Fibroblast of the aortic adventitia (primary cell): Measurements from ENCODE around the gene RBM4B. TPM values are rescaled to one million over a fixed set of nuclear protein-coding genes. Genes with fewer than 3 reads are reported as not detected.

Experiments
- DNase-seq: peaks from one replicate; pipeline ENCODE4 v3.0.0-alpha.2; 2010; ENCODE audit warnings: low read depth
- H3K4me3 ChIP-seq: 2 replicates; pipeline ENCODE4 v1.5.1; 2011; ENCODE audit warnings: low read depth, mild to moderate bottlenecking, control low read depth, low read length, moderate library complexity
- total RNA-seq: library from RNA; depleted of rRNA; stranded (reverse); fragments of >200 nt; gene quantifications from 2 replicates; pipeline ENCODE4 v1.2.3, GENCODE V29; 2012; ENCODE audit warnings: low replicate concordance
- TF ChIP-seq, protein P1 (sequence below): IDR thresholded peaks from 2 replicates; pipeline ENCODE4 v1.5.1; 2011; ENCODE audit warnings: mild to moderate bottlenecking, low read length, control low read depth, inconsistent platforms; ENCODE audit not compliant: insufficient read depth

The RBM4B gene
- total RNA-seq, 1 donor = 23.9 TPM

DNA sequence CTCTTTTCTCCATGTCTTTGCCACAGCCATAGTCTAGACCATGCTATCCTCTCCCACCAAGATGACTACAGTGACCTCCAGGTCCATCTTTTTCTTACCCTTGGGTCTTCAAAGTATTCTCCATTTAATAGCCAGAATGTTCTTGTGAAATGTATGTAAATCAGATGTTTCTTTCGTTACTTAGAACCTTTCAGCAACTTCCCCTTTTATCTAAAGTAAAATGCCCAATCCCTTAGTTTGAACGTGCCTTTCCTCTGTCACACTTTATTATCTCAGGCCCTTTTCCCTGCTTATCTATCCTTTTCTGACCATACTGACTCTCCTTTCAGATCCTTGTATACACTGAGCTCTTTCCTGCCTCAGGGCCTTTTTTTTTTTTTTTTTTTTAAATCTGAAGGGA is 17.9 kb downstream of the RBM4B start:
- DNase-seq = no peak
- no peak overlapping the region for H3K4me3 ChIP-seq
- TF ChIP-seq, protein P1, sequence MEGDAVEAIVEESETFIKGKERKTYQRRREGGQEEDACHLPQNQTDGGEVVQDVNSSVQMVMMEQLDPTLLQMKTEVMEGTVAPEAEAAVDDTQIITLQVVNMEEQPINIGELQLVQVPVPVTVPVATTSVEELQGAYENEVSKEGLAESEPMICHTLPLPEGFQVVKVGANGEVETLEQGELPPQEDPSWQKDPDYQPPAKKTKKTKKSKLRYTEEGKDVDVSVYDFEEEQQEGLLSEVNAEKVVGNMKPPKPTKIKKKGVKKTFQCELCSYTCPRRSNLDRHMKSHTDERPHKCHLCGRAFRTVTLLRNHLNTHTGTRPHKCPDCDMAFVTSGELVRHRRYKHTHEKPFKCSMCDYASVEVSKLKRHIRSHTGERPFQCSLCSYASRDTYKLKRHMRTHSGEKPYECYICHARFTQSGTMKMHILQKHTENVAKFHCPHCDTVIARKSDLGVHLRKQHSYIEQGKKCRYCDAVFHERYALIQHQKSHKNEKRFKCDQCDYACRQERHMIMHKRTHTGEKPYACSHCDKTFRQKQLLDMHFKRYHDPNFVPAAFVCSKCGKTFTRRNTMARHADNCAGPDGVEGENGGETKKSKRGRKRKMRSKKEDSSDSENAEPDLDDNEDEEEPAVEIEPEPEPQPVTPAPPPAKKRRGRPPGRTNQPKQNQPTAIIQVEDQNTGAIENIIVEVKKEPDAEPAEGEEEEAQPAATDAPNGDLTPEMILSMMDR = no peak

DNA sequence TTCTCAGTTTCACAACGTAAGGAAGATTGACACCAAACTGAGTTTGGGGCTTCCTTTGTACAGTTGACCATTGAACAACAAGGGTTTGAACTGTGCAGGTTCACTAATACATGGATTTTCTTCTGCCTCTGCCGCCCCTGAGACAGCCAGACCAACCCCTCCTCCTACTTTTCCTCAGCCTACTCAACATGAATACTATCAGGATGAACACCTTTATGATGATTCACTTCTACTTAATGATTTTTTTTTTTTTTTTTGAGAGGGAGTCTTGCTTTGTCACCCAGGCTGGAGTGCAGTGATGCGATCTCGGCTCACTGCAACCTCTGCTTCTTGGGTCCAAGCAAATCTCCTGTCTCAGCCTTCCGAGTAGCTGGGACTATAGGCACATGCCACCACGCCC is 24.6 kb downstream of the RBM4B start:
- TF ChIP-seq, protein P1 = no peak
- DNase-seq = no peak
- H3K4me3 ChIP-seq = no peak overlapping the region

DNA sequence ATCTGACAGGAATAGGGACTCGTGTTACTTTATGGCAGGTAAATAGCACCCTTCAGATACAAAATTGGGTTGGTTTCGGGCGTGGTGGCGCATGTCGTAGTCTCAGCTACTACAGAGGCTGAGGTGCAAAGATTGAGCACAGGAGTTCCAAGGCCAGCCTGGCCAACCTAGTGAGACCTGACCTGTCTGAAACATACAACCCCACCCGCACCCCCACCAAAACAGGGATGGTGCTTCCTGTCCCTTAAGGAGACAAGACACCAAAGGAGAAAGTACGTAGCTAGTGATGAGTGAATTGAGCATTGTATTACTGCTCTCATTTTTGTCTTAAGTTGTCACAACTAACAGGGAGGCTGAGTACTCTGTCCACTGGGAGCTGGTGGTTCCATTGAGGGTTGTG is 25.0 kb downstream of the RBM4B start:
- TF ChIP-seq, protein P1 = no peak

DNA sequence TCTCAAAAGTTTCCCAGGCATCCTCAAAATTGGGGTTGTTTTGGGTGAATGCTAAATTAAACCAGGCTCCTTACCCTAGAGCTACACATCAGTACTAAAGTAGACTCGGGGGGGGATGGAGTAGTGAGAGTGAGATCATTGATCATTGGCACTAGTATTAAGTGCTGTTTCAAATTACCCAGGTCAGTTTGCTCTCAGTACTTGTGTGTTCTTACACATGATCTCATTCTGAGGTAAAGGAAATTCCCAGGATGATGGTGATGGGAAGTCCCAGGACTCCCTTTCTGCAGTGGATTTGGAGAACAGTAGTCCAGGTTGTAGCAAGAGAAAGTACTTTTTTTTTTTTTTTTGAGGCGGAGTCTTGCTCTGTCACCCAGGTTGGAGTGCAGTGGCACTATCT is 26.7 kb downstream of the RBM4B start:
- no peak overlapping the region for H3K4me3 ChIP-seq
- TF ChIP-seq, protein P1 = no peak
- no peak for DNase-seq

More for the DNA sequence above, 25.0 kb downstream of the RBM4B start:
- H3K4me3 ChIP-seq = no peak overlapping the region
- DNase-seq = no peak

DNA sequence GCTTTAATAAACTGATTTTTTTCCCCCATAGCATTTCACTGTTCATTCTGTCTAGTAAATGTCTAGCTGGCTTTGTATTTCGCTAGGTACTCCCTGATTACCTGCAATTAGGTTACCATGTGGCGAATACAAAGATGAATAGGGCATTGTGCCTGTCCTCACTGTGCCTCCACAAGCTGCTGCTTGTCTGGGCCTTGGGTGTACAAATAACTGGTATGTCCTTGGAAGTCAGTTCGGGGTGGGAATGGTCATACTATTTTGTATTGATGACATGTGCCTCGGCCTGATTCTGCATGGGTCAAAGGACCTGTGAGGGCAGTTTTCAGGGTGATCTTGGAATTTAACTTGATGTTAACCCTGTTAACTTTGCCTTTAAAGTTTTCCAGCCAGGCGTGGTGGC is 27.8 kb downstream of the RBM4B start:
- TF ChIP-seq, protein P1 = no peak
- DNase-seq = no peak
- no peak overlapping the region for H3K4me3 ChIP-seq

DNA sequence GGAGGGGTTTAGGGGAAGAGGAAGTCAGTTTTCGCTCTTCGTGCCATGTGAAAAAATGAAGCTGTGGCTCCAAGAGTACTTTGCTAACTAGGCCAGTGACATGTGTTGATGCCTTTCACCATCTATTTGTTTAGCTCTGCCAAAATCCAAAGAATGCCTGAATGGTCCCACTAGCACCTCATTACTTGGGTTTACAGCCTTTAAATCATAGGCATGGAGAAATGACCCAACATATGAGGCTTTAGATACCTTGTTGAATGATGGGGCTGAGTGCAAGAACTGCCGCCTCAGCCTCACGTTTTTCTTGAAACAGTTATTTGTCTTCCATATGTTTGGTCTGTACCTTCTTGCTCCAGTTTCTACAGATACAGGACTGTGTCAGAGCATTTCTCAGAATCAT is 30.9 kb downstream of the RBM4B start:
- DNase-seq = no peak
- no peak overlapping the region for H3K4me3 ChIP-seq
- TF ChIP-seq, protein P1 = no peak

DNA sequence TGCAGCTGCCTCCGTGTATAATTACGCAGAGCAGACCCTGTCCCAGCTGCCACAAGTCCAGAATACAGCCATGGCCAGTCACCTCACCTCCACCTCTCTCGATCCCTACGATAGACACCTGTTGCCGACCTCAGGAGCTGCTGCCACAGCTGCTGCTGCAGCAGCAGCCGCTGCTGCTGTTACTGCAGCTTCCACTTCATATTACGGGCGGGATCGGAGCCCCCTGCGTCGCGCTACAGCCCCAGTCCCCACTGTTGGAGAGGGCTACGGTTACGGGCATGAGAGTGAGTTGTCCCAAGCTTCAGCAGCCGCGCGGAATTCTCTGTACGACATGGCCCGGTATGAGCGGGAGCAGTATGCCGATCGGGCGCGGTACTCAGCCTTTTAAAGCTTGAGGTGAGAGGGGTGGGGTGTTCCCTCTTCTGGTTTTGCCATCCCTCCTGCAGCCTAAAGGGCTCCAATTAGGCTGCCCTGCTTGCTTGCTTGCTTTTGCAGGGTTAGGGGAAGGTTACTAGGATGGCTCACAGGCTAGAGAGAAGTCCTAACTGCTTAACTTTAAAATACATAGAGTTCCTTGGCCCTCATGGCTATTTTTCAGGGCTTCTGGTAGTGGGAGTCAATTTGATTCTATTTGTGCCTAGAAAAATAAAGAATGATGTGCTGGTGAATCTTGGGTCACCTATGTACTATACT is 33.8 kb downstream of the RBM4B start:
- no peak for DNase-seq
- no peak overlapping the region for H3K4me3 ChIP-seq
- TF ChIP-seq, protein P1 = no peak
